Fibroblast of lung (primary cell): ENCODE data around the gene ITGA3. TPM values are rescaled to one million over a fixed set of nuclear protein-coding genes. Genes with fewer than 3 reads are reported as not detected.
A peak's percentile ranks its signal among the peaks of the same experiment; 100 is the strongest.

Experiments used
- DNase-seq, 2 donors: peaks; one replicate each; pipeline versions ENCODE4 v3.0.0 to v3.0.0-alpha.2; 2010; ENCODE audit warnings: low read depth in 2 of 2
- H2AFZ ChIP-seq: 2 replicates; pipeline ENCODE4 v1.5.1; 2012; ENCODE audit warnings: low read length, control low read depth, inconsistent platforms
- H3K27ac ChIP-seq: 2 replicates; pipeline ENCODE4 v1.5.1; 2011; ENCODE audit warnings: low read length, control low read depth; ENCODE audit not compliant: insufficient read depth
- H3K27me3 ChIP-seq: 2 replicates; pipeline ENCODE4 v1.5.1; 2011; ENCODE audit warnings: mild to moderate bottlenecking, low read length; ENCODE audit not compliant: control insufficient read depth, insufficient read depth
- H3K36me3 ChIP-seq: 2 replicates; pipeline ENCODE4 v1.5.1; 2011; ENCODE audit warnings: low read length; ENCODE audit not compliant: control insufficient read depth, insufficient read depth
- H3K4me1 ChIP-seq: 2 replicates; pipeline ENCODE4 v1.5.1; 2011; ENCODE audit warnings: low read length; ENCODE audit not compliant: control insufficient read depth, insufficient read depth; ENCODE audit errors: extremely low read depth
- H3K4me2 ChIP-seq: 2 replicates; pipeline ENCODE4 v1.5.1; 2011; ENCODE audit warnings: low read length, control low read depth; ENCODE audit not compliant: insufficient read depth; ENCODE audit errors: extremely low read depth
- H3K4me3 ChIP-seq, 4 experiments: fragments of 200-600 bp in 1 of 4; sonication (generic) in 1 of 4; replicated peaks in 1 of 4; 2 replicates each; pipeline ENCODE4 v1.5.1; 2011 to 2016; ENCODE audit warnings: low read length in 4 of 4, low read depth in 3 of 4, mild to moderate bottlenecking in 3 of 4, control low read depth in 2 of 4, inconsistent platforms in 1 of 4, mixed read lengths in 1 of 4; ENCODE audit not compliant: insufficient read depth in 1 of 4; ENCODE audit errors: control extremely low read depth in 1 of 4
- H3K79me2 ChIP-seq: 2 replicates; pipeline ENCODE4 v1.5.1; 2012; ENCODE audit warnings: mild to moderate bottlenecking, low read length, inconsistent platforms; ENCODE audit not compliant: control insufficient read depth, insufficient read depth
- H3K9ac ChIP-seq: 2 replicates; pipeline ENCODE4 v1.5.1; 2011; ENCODE audit warnings: mild to moderate bottlenecking, low read length, control low read depth; ENCODE audit not compliant: insufficient read depth
- H3K9me3 ChIP-seq: 2 replicates; pipeline ENCODE4 v1.5.1; 2012; ENCODE audit warnings: low read depth, low read length; ENCODE audit not compliant: control insufficient read depth, insufficient read depth
- H4K20me1 ChIP-seq: 2 replicates; pipeline ENCODE4 v1.5.1; 2011; ENCODE audit warnings: low read length; ENCODE audit not compliant: control insufficient read depth, insufficient read depth; ENCODE audit errors: extremely low read depth
- EZH2 ChIP-seq: IDR thresholded peaks from 2 replicates; pipeline ENCODE4 v1.5.1; 2012; ENCODE audit warnings: low read length, control low read depth, mild to moderate bottlenecking; ENCODE audit errors: missing control alignments
- polyA plus RNA-seq, 2 donors: library from polyadenylated mRNA; depleted of rRNA in 1 of 2; stranded (reverse) in 1 of 2; unstranded in 1 of 2; fragments of >200 nt; gene quantifications; 2 replicates each; pipeline ENCODE4 v1.2.1, GENCODE V29; 2011 to 2012; ENCODE audit warnings: missing spikeins in 1 of 2
- total RNA-seq: library from RNA; depleted of rRNA; stranded (reverse); fragments of >200 nt; gene quantifications from 2 replicates; pipeline ENCODE4 v1.2.1, GENCODE V29; 2014
- TF ChIP-seq, protein P1 (sequence below), 2 donors: IDR thresholded peaks in 1 of 2; conservative IDR thresholded peaks in 1 of 2; 1 replicate in 1 of 2; 2 replicates in 1 of 2; pipeline ENCODE4 v1.5.1; 2011 to 2012; ENCODE audit warnings: low read length in 2 of 2, control low read depth in 1 of 2, inconsistent platforms in 1 of 2, low read depth in 1 of 2, mild to moderate bottlenecking in 1 of 2

The ITGA3 gene
- total and polyA plus RNA-seq, 2 donors (not counting 1 experiment from before 2014, with no cell fraction given): 67.3 to 269 TPM

- H3K36me3 ChIP-seq: peaks cover 19% of the 10 kb centered on the region
- H3K4me2 ChIP-seq: no peak overlapping the region
- H3K27me3 ChIP-seq: no peaks in the 10 kb centered on the region
- H2AFZ ChIP-seq: no peak overlapping the region
- H3K9ac ChIP-seq: no peak overlapping the region
- no peak overlapping the region for H3K4me3 ChIP-seq
- no peak overlapping the region for H3K27ac ChIP-seq
- H3K79me2 ChIP-seq: no peaks in the 10 kb centered on the region
- peaks cover 14% of the 10 kb centered on the region for H3K4me1 ChIP-seq
- no peak for TF ChIP-seq EZH2
- TF ChIP-seq, protein P1, sequence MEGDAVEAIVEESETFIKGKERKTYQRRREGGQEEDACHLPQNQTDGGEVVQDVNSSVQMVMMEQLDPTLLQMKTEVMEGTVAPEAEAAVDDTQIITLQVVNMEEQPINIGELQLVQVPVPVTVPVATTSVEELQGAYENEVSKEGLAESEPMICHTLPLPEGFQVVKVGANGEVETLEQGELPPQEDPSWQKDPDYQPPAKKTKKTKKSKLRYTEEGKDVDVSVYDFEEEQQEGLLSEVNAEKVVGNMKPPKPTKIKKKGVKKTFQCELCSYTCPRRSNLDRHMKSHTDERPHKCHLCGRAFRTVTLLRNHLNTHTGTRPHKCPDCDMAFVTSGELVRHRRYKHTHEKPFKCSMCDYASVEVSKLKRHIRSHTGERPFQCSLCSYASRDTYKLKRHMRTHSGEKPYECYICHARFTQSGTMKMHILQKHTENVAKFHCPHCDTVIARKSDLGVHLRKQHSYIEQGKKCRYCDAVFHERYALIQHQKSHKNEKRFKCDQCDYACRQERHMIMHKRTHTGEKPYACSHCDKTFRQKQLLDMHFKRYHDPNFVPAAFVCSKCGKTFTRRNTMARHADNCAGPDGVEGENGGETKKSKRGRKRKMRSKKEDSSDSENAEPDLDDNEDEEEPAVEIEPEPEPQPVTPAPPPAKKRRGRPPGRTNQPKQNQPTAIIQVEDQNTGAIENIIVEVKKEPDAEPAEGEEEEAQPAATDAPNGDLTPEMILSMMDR (conservative IDR thresholded peaks at IDR 0.05 in 1 of 2, IDR thresholded peaks at IDR 0.05 in 1 of 2; ENCODE audit: low read depth in 1 of 2, low read length in 2 of 2): no peak
- DNase-seq: no peak
- H4K20me1 ChIP-seq: no peaks in the 10 kb centered on the region
- H3K9me3 ChIP-seq: no peaks in the 10 kb centered on the region
These were observed 37.3 kb downstream of the ITGA3 start for GRCh38 chr17:50093246-50093645.

GRCh38 chr17:50093807-50094206 lies 37.9 kb downstream of the ITGA3 start:
- Histone ChIP-seq H3K9ac (no peak overlapping the region), H3K4me2 (no peak overlapping the region), H3K27ac (no peak overlapping the region)

GRCh38 chr17:50094243-50094752 lies 38.4 kb downstream of the ITGA3 start:
- H3K9me3 ChIP-seq: no peaks in the 10 kb centered on the region
- H4K20me1 ChIP-seq: no peaks in the 10 kb centered on the region
- TF ChIP-seq EZH2: no peak
- TF ChIP-seq, protein P1 (conservative IDR thresholded peaks at IDR 0.05 in 1 of 2, IDR thresholded peaks at IDR 0.05 in 1 of 2; ENCODE audit: low read depth in 1 of 2, low read length in 2 of 2): peak; percentile 67 to 73
- peak overlapping the region; percentile 94 for H3K4me2 ChIP-seq
- no peaks in the 10 kb centered on the region for H3K79me2 ChIP-seq
- DNase-seq: peak; percentile 74 to 87
- peaks cover 14% of the 10 kb centered on the region for H3K4me1 ChIP-seq
- H3K36me3 ChIP-seq: peaks cover 13% of the 10 kb centered on the region
- no peak overlapping the region for H3K9ac ChIP-seq
- H3K27ac ChIP-seq: no peak overlapping the region
- H3K4me3 ChIP-seq: peak overlapping the region; percentile 47 to 94 (median 82)
- H2AFZ ChIP-seq: peak overlapping the region; percentile 80
- no peaks in the 10 kb centered on the region for H3K27me3 ChIP-seq

More at GRCh38 chr17:50093807-50094206, 37.9 kb downstream of the ITGA3 start:
- no peaks in the 10 kb centered on the region for H4K20me1 ChIP-seq
- peaks cover 14% of the 10 kb centered on the region for H3K4me1 ChIP-seq
- H3K79me2 ChIP-seq: no peaks in the 10 kb centered on the region
- peaks cover 18% of the 10 kb centered on the region for H3K36me3 ChIP-seq
- H3K9me3 ChIP-seq: no peaks in the 10 kb centered on the region
- TF ChIP-seq, protein P1 (conservative IDR thresholded peaks at IDR 0.05 in 1 of 2, IDR thresholded peaks at IDR 0.05 in 1 of 2; ENCODE audit: low read depth in 1 of 2, low read length in 2 of 2): no peak
- TF ChIP-seq EZH2: no peak
- H3K4me3 ChIP-seq: no peak overlapping the region
- DNase-seq: no peak
- no peaks in the 10 kb centered on the region for H3K27me3 ChIP-seq
- H2AFZ ChIP-seq: no peak overlapping the region
